H4 (cell line): ENCODE data around the gene RBMS1. TPM values are rescaled to one million over a fixed set of nuclear protein-coding genes. Genes with fewer than 3 reads are reported as not detected.
"Not testable (repeated sequence)": the region's sequence is repeated elsewhere in the genome, so short reads cannot be mapped to it uniquely, and the experiment has no call there.

Source experiments
- DNase-seq: peaks from one replicate; pipeline ENCODE4 v3.0.0-alpha.2; 2015; ENCODE audit warnings: low spot score
- total RNA-seq: library from RNA; depleted of rRNA; stranded (reverse); fragments of >200 nt; shearing (Covaris generic); gene quantifications from 2 replicates; pipeline ENCODE4 v1.2.3, GENCODE V29; 2014

Gene RBMS1
- total RNA-seq, 1 experiment from 2014 or later, result 42.2 TPM

GRCh38 chr2:160471950-160472349 is 21.7 kb downstream of the RBMS1 start:
- DNase-seq, result no peak

- DNase-seq, result no peak
Observed at GRCh38 chr2:160469621-160470204, 23.9 kb downstream of the RBMS1 start.

- no peak for DNase-seq
Observed at GRCh38 chr2:160469164-160469563, 24.4 kb downstream of the RBMS1 start.

- DNase-seq, result no peak
Observed at GRCh38 chr2:160467086-160467485, 26.5 kb downstream of the RBMS1 start.

- no peak for DNase-seq
Observed at GRCh38 chr2:160465406-160465805, 28.2 kb downstream of the RBMS1 start.

GRCh38 chr2:160465002-160465401 is 28.6 kb downstream of the RBMS1 start:
- no peak for DNase-seq

- DNase-seq, result no peak
Observed at GRCh38 chr2:160464017-160464416, 29.6 kb downstream of the RBMS1 start.

GRCh38 chr2:160463245-160463644 is 30.4 kb downstream of the RBMS1 start:
- no peak for DNase-seq

- no peak for DNase-seq
Observed at GRCh38 chr2:160460333-160460731, 33.3 kb downstream of the RBMS1 start.

GRCh38 chr2:160459538-160460332 is 33.9 kb downstream of the RBMS1 start:
- DNase-seq, result no peak

- DNase-seq, result no peak
Observed at GRCh38 chr2:160458718-160459453, 34.7 kb downstream of the RBMS1 start.

GRCh38 chr2:160457588-160457987 is 36.0 kb downstream of the RBMS1 start:
- DNase-seq, result no peak

- no peak for DNase-seq
Observed at GRCh38 chr2:160454070-160454797, 39.4 kb downstream of the RBMS1 start.

- no peak for DNase-seq
Observed at GRCh38 chr2:160453111-160453820, 40.3 kb downstream of the RBMS1 start.

GRCh38 chr2:160450486-160450885 is 43.1 kb downstream of the RBMS1 start:
- no peak for DNase-seq

GRCh38 chr2:160448821-160449220 is 44.8 kb downstream of the RBMS1 start:
- DNase-seq, result not testable (repeated sequence)

GRCh38 chr2:160445673-160446072 is 47.9 kb downstream of the RBMS1 start:
- no peak for DNase-seq

GRCh38 chr2:160442603-160443002 is 51.0 kb downstream of the RBMS1 start:
- no peak for DNase-seq

GRCh38 chr2:160440888-160441287 is 52.7 kb downstream of the RBMS1 start:
- no peak for DNase-seq

- DNase-seq, result not testable (repeated sequence)
Observed at GRCh38 chr2:160439038-160439437, 54.6 kb downstream of the RBMS1 start.

- no peak for DNase-seq
Observed at GRCh38 chr2:160437273-160437672, 56.3 kb downstream of the RBMS1 start.
